Measurements from ENCODE around the gene PLCG1. TPM values are rescaled to one million over a fixed set of nuclear protein-coding genes. Genes with fewer than 3 reads are reported as not detected.

The PLCG1 gene
- total RNA-seq, 2 experiments from 2014 or later = 395 to 406 TPM

- no peak overlapping the region for H3K4me3 Mint-ChIP-seq
- ATAC-seq = no peak
- CTCF ChIA-PET = interaction anchor here (0.9 kb wide), 1 partner anchor 49 kb away, joined by 3 read pairs; no protein-coding TSS in a partner anchor
- POLR2A ChIA-PET = no interaction called here
- H3K27ac Mint-ChIP-seq = no peak overlapping the region
- peaks cover 3% of the 10 kb centered on the region for H3K27me3 Mint-ChIP-seq (ENCODE audit: low read depth)
- H3K36me3 Mint-ChIP-seq (ENCODE audit: low read depth) = no peaks in the 10 kb centered on the region
- no peaks in the 10 kb centered on the region for H3K9me3 Mint-ChIP-seq (ENCODE audit: insufficient read depth)
- DNase-seq = no peak
- H3K4me1 Mint-ChIP-seq (ENCODE audit: low read depth) = no peaks in the 10 kb centered on the region
Observed at GRCh38 chr20:41221614-41222218, 84.4 kb downstream of the PLCG1 start.

- Mint-ChIP-seq H3K4me1 (ENCODE audit: low read depth) (no peaks in the 10 kb centered on the region), H3K36me3 (ENCODE audit: low read depth) (no peaks in the 10 kb centered on the region), H3K27ac (no peak overlapping the region), H3K27me3 (ENCODE audit: low read depth) (peaks cover 3% of the 10 kb centered on the region), H3K4me3 (no peak overlapping the region), H3K9me3 (ENCODE audit: insufficient read depth) (no peaks in the 10 kb centered on the region)
- POLR2A ChIA-PET = no interaction called here
- no peak for ATAC-seq
- CTCF ChIA-PET = interaction anchor here (0.9 to 3.4 kb wide), 2 partner anchors 11 to 50 kb away, joined by 3 to 25 read pairs; no protein-coding TSS in a partner anchor
- DNase-seq = no peak
Observed at GRCh38 chr20:41222296-41222695, 85.0 kb downstream of the PLCG1 start.

- POLR2A ChIA-PET = no interaction called here
- Mint-ChIP-seq H3K27ac (no peak overlapping the region), H3K4me1 (ENCODE audit: low read depth) (peaks cover under 1% of the 10 kb centered on the region), H3K9me3 (ENCODE audit: insufficient read depth) (no peaks in the 10 kb centered on the region), H3K4me3 (no peak overlapping the region), H3K36me3 (ENCODE audit: low read depth) (no peaks in the 10 kb centered on the region), H3K27me3 (ENCODE audit: low read depth) (no peaks in the 10 kb centered on the region)
- CTCF ChIA-PET = interaction anchor here (2.6 to 3.4 kb wide), 2 partner anchors 11 to 254 kb away, joined by 7 to 25 read pairs; no protein-coding TSS in a partner anchor
- ATAC-seq (no peak), DNase-seq (no peak)
Observed at GRCh38 chr20:41222703-41223102, 85.4 kb downstream of the PLCG1 start.

- Mint-ChIP-seq H3K36me3 (ENCODE audit: low read depth) (no peaks in the 10 kb centered on the region), H3K9me3 (ENCODE audit: insufficient read depth) (no peaks in the 10 kb centered on the region), H3K4me3 (no peak overlapping the region), H3K4me1 (ENCODE audit: low read depth) (peaks cover 5% of the 10 kb centered on the region), H3K27ac (no peak overlapping the region), H3K27me3 (ENCODE audit: low read depth) (no peaks in the 10 kb centered on the region)
- CTCF ChIA-PET = interaction anchor here (2.6 to 3.4 kb wide), 2 partner anchors 11 to 254 kb away, joined by 7 to 25 read pairs; no protein-coding TSS in a partner anchor
- no peak for ATAC-seq
- POLR2A ChIA-PET = no interaction called here
- no peak for DNase-seq
Observed at GRCh38 chr20:41223112-41223511, 85.8 kb downstream of the PLCG1 start.

GRCh38 chr20:41224281-41224680, 86.9 kb downstream of the PLCG1 start:
- H3K4me1 Mint-ChIP-seq (ENCODE audit: low read depth) = peaks cover 15% of the 10 kb centered on the region
- no peaks in the 10 kb centered on the region for H3K9me3 Mint-ChIP-seq (ENCODE audit: insufficient read depth)
- no peak overlapping the region for H3K27ac Mint-ChIP-seq
- ChIA-PET CTCF (interaction anchor here (0.7 to 4.4 kb wide), 8 partner anchors 9 to 256 kb away, joined by 3 to 25 read pairs (median 4); partner anchors contain the start of gene LPIN3), POLR2A (interaction anchor here (0.7 kb wide), 1 partner anchor 62 kb away, joined by 3 read pairs; no protein-coding TSS in a partner anchor)
- ATAC-seq (no peak), DNase-seq (no peak)
- no peak overlapping the region for H3K4me3 Mint-ChIP-seq
- H3K36me3 Mint-ChIP-seq (ENCODE audit: low read depth) = no peaks in the 10 kb centered on the region
- H3K27me3 Mint-ChIP-seq (ENCODE audit: low read depth) = no peaks in the 10 kb centered on the region

GRCh38 chr20:41225091-41225490, 87.7 kb downstream of the PLCG1 start:
- no peaks in the 10 kb centered on the region for H3K36me3 Mint-ChIP-seq (ENCODE audit: low read depth)
- no peaks in the 10 kb centered on the region for H3K9me3 Mint-ChIP-seq (ENCODE audit: insufficient read depth)
- ChIA-PET CTCF (interaction anchor here (0.6 to 4.4 kb wide), 7 partner anchors 9 to 256 kb away, joined by 3 to 25 read pairs (median 4); partner anchors contain the start of gene LPIN3), POLR2A (interaction anchor here (0.6 kb wide), 1 partner anchor 253 kb away, joined by 3 read pairs; no protein-coding TSS in a partner anchor)
- no peak for ATAC-seq
- no peak for DNase-seq
- H3K4me1 Mint-ChIP-seq (ENCODE audit: low read depth) = peaks cover 15% of the 10 kb centered on the region
- H3K27me3 Mint-ChIP-seq (ENCODE audit: low read depth) = no peaks in the 10 kb centered on the region
- no peak overlapping the region for H3K27ac Mint-ChIP-seq
- no peak overlapping the region for H3K4me3 Mint-ChIP-seq

- Mint-ChIP-seq H3K36me3 (ENCODE audit: low read depth) (peaks cover 3% of the 10 kb centered on the region), H3K27ac (no peak overlapping the region)
Observed at GRCh38 chr20:41226426-41226825, 89.1 kb downstream of the PLCG1 start.

More at GRCh38 chr20:41226426-41226825, 89.1 kb downstream of the PLCG1 start:
- Mint-ChIP-seq H3K4me1 (ENCODE audit: low read depth) (peaks cover 21% of the 10 kb centered on the region), H3K9me3 (ENCODE audit: insufficient read depth) (no peaks in the 10 kb centered on the region), H3K4me3 (no peak overlapping the region), H3K27me3 (ENCODE audit: low read depth) (no peaks in the 10 kb centered on the region)
- POLR2A ChIA-PET = no interaction called here
- DNase-seq (no peak), ATAC-seq (no peak)
- CTCF ChIA-PET = interaction anchor here (1.2 to 4.4 kb wide), 4 partner anchors 9 to 91 kb away, joined by 3 to 25 read pairs (median 4); no protein-coding TSS in a partner anchor

Small RNAs within 50 kb of the gene (microRNA-seq; reads per million reads assigned to microRNA genes)
- not detected for gene MIR6871

Other genes with a start within 250 kb of the PLCG1 start
- gene TOP1, start 108.7 kb upstream of the PLCG1 start, total RNA-seq = 10 to 100 TPM; 89.1 to 91.5 TPM
- gene ZHX3, start 180.2 kb downstream of the PLCG1 start, total RNA-seq = 10 to 100 TPM; 11.9 to 15.0 TPM
- under 1 TPM; 0.74 to 0.91 TPM for gene LPIN3, start 203.3 kb downstream of the PLCG1 start, total RNA-seq
- not detected for gene EMILIN3, start 229.3 kb downstream of the PLCG1 start, total RNA-seq